Ishikawa (cell line): ENCODE data around the gene RECK.

Experiments
- TAF1 ChIP-seq: IDR thresholded peaks from 2 replicates; pipeline ENCODE4 v1.6.1; 2012; ENCODE audit warnings: low read depth, mild to moderate bottlenecking
- TF ChIP-seq, protein P1 (sequence below): IDR thresholded peaks from 2 replicates; pipeline ENCODE4 v1.6.1; 2012

GRCh38 chr9:36092509-36093215, 55.9 kb downstream of the RECK start:
- TF ChIP-seq, protein P1, sequence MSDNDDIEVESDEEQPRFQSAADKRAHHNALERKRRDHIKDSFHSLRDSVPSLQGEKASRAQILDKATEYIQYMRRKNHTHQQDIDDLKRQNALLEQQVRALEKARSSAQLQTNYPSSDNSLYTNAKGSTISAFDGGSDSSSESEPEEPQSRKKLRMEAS = no peak
- TF ChIP-seq TAF1 = no peak
